Medulla oblongata (tissue), 1 donor: Measurements from ENCODE around the gene EHD2.
"Not testable (repeated sequence)": the region's sequence is repeated elsewhere in the genome, so short reads cannot be mapped to it uniquely, and the experiment has no call there.

Experiments
- DNase-seq: peaks from one replicate; pipeline ENCODE4 v3.0.0-alpha.2; 2015; ENCODE audit errors: extremely low spot score

Gene EHD2

GRCh38 chr19:47714855-47715254 lies 1.6 kb downstream of the EHD2 start:
- DNase-seq: not testable (repeated sequence)

- DNase-seq: no peak
Measured at GRCh38 chr19:47716270-47716937, 3.2 kb downstream of the EHD2 start.

- DNase-seq: not testable (repeated sequence)
Measured at GRCh38 chr19:47718415-47719046, 5.3 kb downstream of the EHD2 start.

- peak; percentile 74 for DNase-seq
Measured at GRCh38 chr19:47719047-47719859, 6.0 kb downstream of the EHD2 start.

- no peak for DNase-seq
Measured at GRCh38 chr19:47720669-47721422, 7.6 kb downstream of the EHD2 start.

GRCh38 chr19:47723581-47723940 lies 10.3 kb downstream of the EHD2 start:
- DNase-seq: no peak

- no peak for DNase-seq
Measured at GRCh38 chr19:47725759-47726401, 12.7 kb downstream of the EHD2 start.

- no peak for DNase-seq
Measured at GRCh38 chr19:47726467-47726866, 13.2 kb downstream of the EHD2 start.

GRCh38 chr19:47728295-47728694 lies 15.1 kb downstream of the EHD2 start:
- DNase-seq: not testable (repeated sequence)

- DNase-seq: no peak
Measured at GRCh38 chr19:47729468-47729798, 16.2 kb downstream of the EHD2 start.

- DNase-seq: no peak
Measured at GRCh38 chr19:47729799-47730520, 16.7 kb downstream of the EHD2 start.

GRCh38 chr19:47730521-47730889 lies 17.3 kb downstream of the EHD2 start:
- no peak for DNase-seq

GRCh38 chr19:47730910-47731309 lies 17.7 kb downstream of the EHD2 start:
- DNase-seq: no peak

GRCh38 chr19:47735131-47735530 lies 21.9 kb downstream of the EHD2 start:
- DNase-seq: no peak

GRCh38 chr19:47740866-47741519 lies 27.8 kb downstream of the EHD2 start:
- no peak for DNase-seq

GRCh38 chr19:47741544-47742140 lies 28.4 kb downstream of the EHD2 start:
- no peak for DNase-seq

GRCh38 chr19:47742634-47743033 lies 29.4 kb downstream of the EHD2 start:
- DNase-seq: no peak

GRCh38 chr19:47745010-47745901 lies 32.0 kb downstream of the EHD2 start, which contains the start of gene NOP53:
Gene NOP53 (plus strand): TSS chr19:47745546. CDS start chr19:47745560, 14 bp downstream.
- peak; percentile 99 for DNase-seq

- DNase-seq: not testable (repeated sequence)
Measured at GRCh38 chr19:47746129-47746528, 32.9 kb downstream of the EHD2 start.
